SU-DHL-6 (cell line): ENCODE measurements around the gene PPP2R2D.

Experiments used
- H2AFZ ChIP-seq: fragments of 200-600 bp; sonication (generic); 2 replicates; pipeline ENCODE4 v1.6.1; 2014; ENCODE audit warnings: low read depth, mild to moderate bottlenecking, moderate library complexity, mixed read lengths, antibody characterized with exemption, low read length; ENCODE audit not compliant: severe bottlenecking
- H3F3A ChIP-seq: fragments of 200-600 bp; shearing (Covaris generic); 2 replicates; pipeline ENCODE4 v1.6.0; 2016; ENCODE audit warnings: antibody characterized with exemption, mild to moderate bottlenecking; ENCODE audit not compliant: insufficient read depth
- H3K27ac ChIP-seq: fragments of 200-600 bp; sonication (generic); 2 replicates; pipeline ENCODE4 v1.5.1; 2016; ENCODE audit warnings: low read depth, mild to moderate bottlenecking, low read length, moderate library complexity, mixed read lengths
- H3K27me3 ChIP-seq: fragments of 200-600 bp; sonication (generic), shearing (Covaris generic); 2 replicates; pipeline ENCODE4 v1.6.0; 2014; ENCODE audit warnings: mild to moderate bottlenecking, low read length
- H3K36me3 ChIP-seq: fragments of 200-600 bp; sonication (generic); 2 replicates; pipeline ENCODE4 v1.6.1; 2014; ENCODE audit warnings: mild to moderate bottlenecking, low read length, mixed read lengths
- H3K4me2 ChIP-seq: fragments of 300-600, 200-600 bp; shearing (Covaris generic), sonication (generic); 2 replicates; pipeline ENCODE4 v1.6.0; 2014; ENCODE audit warnings: low read length, low read depth, mild to moderate bottlenecking; ENCODE audit not compliant: poor library complexity, severe bottlenecking
- H3K4me3 ChIP-seq: fragments of 200-600 bp; sonication (generic); 2 replicates; pipeline ENCODE4 v1.5.1; 2014; ENCODE audit warnings: antibody characterized with exemption, low read length, mild to moderate bottlenecking, mixed read lengths; ENCODE audit not compliant: insufficient read depth, poor library complexity, severe bottlenecking
- H3K79me2 ChIP-seq: fragments of 200-600 bp; sonication (generic); 2 replicates; pipeline ENCODE4 v1.6.1; 2014; ENCODE audit warnings: mild to moderate bottlenecking, low read length, moderate library complexity; ENCODE audit not compliant: insufficient read depth
- H3K9ac ChIP-seq: fragments of 200-600 bp; sonication (generic); 2 replicates; pipeline ENCODE4 v1.7.0; 2014; ENCODE audit warnings: mild to moderate bottlenecking, low read length
- H3K9me2 ChIP-seq: fragments of 200-600 bp; sonication (generic); replicated peaks from 2 replicates; pipeline ENCODE4 v1.6.1; 2014; ENCODE audit warnings: low read length; ENCODE audit not compliant: insufficient read depth
- H3K9me3 ChIP-seq: fragments of 200-600 bp; sonication (generic); 2 replicates; pipeline ENCODE4 v1.6.1; 2014; ENCODE audit warnings: low read length, mixed read lengths; ENCODE audit not compliant: insufficient read depth
- H4K20me1 ChIP-seq: fragments of 200-600 bp; sonication (generic); 2 replicates; pipeline ENCODE4 v1.6.1; 2014; ENCODE audit warnings: low read depth, mild to moderate bottlenecking, antibody characterized with exemption, low read length, moderate library complexity, mixed read lengths
- EZH2phosphoT487 ChIP-seq: fragments of 200-600 bp; sonication (generic), shearing (Covaris generic); conservative IDR thresholded peaks from 2 replicates; pipeline ENCODE4 v1.6.1; 2018; ENCODE audit warnings: mild to moderate bottlenecking, antibody characterized with exemption, low read length, moderate library complexity, mixed read lengths
- TF ChIP-seq, protein P1 (sequence below): fragments of 200-600 bp; sonication (generic); IDR thresholded peaks from one replicate; pipeline ENCODE4 v1.5.1; 2017; ENCODE audit warnings: antibody characterized with exemption, mild to moderate bottlenecking, low read length, moderate library complexity; ENCODE audit not compliant: insufficient read depth, poor library complexity, severe bottlenecking

Gene PPP2R2D

DNA sequence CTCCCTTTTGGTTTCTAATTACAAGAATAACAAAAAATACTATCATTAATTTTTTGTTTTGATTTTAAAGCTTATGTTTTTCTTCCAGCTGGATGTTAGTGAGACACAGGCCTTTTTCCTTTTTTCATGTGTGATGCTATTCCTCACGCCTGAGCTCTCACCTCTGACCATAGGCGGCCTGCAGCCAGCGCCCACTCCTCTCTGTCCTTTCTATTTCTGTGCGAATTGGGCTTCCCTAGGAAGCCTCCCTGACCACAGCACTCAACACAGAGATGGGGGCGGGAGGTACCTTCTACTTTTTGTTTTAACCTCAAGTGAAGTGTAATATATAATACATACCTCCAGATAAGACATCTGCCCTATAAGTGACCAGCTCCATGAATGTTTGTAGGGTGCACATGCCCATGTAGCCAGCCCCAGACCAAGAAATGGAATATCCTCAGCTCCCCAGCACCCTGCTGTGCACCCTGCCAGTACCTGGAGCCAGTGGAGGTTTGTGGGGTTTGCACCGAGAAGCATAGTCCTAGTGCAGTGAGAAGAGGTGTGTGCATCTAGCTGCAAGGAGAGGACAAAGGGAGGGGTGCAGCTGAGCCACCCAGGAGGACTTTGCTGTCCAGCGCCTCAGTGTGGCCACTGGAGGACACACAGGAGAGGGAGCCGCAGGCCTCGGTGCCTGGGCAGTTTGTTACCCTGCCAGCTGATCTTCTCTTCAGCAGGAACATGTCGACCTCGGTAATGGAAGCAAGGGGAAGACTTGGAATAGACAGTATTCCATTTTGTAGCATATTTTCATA, 42.4 kb downstream of the PPP2R2D start:
- Histone ChIP-seq H3K4me3 (no peak overlapping the region), H3K9me3 (no peaks in the 10 kb centered on the region), H3K9ac (no peak overlapping the region), H3K4me2 (no peak overlapping the region), H3K9me2 (no peaks in the 10 kb centered on the region), H3K27me3 (no peaks in the 10 kb centered on the region), H3K36me3 (peaks cover 17% of the 10 kb centered on the region; the same call in 1 of the 2 replicates), H3K79me2 (no peaks in the 10 kb centered on the region), H4K20me1 (no peaks in the 10 kb centered on the region), H2AFZ (no peak overlapping the region), H3F3A (no peaks in the 10 kb centered on the region), H3K27ac (no peak overlapping the region)
- TF ChIP-seq EZH2phosphoT487, result no peak
- TF ChIP-seq, protein P1, sequence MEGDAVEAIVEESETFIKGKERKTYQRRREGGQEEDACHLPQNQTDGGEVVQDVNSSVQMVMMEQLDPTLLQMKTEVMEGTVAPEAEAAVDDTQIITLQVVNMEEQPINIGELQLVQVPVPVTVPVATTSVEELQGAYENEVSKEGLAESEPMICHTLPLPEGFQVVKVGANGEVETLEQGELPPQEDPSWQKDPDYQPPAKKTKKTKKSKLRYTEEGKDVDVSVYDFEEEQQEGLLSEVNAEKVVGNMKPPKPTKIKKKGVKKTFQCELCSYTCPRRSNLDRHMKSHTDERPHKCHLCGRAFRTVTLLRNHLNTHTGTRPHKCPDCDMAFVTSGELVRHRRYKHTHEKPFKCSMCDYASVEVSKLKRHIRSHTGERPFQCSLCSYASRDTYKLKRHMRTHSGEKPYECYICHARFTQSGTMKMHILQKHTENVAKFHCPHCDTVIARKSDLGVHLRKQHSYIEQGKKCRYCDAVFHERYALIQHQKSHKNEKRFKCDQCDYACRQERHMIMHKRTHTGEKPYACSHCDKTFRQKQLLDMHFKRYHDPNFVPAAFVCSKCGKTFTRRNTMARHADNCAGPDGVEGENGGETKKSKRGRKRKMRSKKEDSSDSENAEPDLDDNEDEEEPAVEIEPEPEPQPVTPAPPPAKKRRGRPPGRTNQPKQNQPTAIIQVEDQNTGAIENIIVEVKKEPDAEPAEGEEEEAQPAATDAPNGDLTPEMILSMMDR, result no peak

DNA sequence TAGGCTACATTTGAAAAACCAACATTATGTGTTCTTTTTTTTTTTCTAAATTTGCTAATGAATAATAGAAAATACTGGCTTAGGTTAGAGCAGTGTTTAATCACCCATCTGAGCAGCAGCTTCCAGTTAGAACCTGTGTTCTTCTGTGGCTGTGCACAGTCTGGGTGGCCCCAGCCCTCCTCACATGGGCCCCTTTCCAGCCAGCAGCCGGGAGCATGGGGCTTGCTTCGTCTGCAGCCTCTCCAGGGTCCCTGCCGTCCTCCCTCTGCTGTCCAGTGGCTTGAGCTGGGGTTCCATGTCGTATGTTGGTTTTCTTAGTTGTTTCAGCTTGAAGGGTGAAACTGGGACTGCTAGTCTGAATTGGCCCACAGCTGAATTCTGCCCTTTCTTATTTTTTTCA, 43.6 kb downstream of the PPP2R2D start:
- H3K27me3 ChIP-seq, result no peaks in the 10 kb centered on the region
- H3K27ac ChIP-seq, result no peak overlapping the region
- no peak for TF ChIP-seq EZH2phosphoT487
- TF ChIP-seq, protein P1, result no peak
- H2AFZ ChIP-seq, result no peak overlapping the region
- no peak overlapping the region for H3K4me3 ChIP-seq
- no peaks in the 10 kb centered on the region for H3F3A ChIP-seq
- no peaks in the 10 kb centered on the region for H3K9me2 ChIP-seq
- no peak overlapping the region for H3K9ac ChIP-seq
- H3K9me3 ChIP-seq, result no peaks in the 10 kb centered on the region
- no peak overlapping the region for H3K4me2 ChIP-seq
- H3K36me3 ChIP-seq, result peaks cover 19% of the 10 kb centered on the region; the same call in 1 of the 2 replicates
- no peaks in the 10 kb centered on the region for H4K20me1 ChIP-seq
- H3K79me2 ChIP-seq, result no peaks in the 10 kb centered on the region

DNA sequence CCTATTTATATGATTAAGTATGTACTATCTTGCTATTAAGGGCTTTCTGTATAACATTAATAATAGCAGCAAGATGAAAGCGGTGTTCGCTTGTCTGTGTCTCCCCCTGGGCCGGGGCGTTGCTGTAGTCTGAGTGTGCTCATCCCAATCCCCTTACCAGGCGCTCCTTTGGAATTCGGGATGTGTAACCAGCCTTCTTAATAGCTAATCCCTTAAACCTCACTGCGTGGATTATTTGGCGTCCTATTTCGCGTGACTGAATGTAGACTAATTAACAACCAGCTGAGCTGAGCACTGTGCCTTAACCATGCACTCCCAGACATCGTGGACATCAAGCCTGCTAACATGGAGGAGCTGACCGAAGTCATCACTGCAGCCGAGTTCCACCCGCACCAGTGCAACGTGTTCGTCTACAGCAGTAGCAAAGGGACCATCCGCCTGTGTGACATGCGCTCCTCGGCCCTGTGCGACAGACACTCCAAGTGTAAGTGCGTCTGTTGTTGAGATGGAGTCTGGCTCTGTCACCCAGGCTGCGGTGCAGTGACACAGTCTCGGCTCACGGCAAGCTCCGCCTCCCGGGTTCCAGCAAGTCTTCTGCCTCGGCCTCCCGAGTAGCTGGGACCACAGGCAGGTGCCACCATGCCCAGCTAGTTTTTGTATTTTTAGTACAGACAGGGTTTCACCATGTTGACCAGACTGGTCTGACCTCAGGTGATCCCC, 44.3 kb downstream of the PPP2R2D start:
- TF ChIP-seq EZH2phosphoT487, result no peak
- TF ChIP-seq, protein P1, result no peak
- H3K4me2 ChIP-seq, result no peak overlapping the region
- no peak overlapping the region for H3K4me3 ChIP-seq
- H3K79me2 ChIP-seq, result no peaks in the 10 kb centered on the region
- no peak overlapping the region for H3K9ac ChIP-seq
- no peak overlapping the region for H2AFZ ChIP-seq
- no peaks in the 10 kb centered on the region for H3K9me3 ChIP-seq
- H3K36me3 ChIP-seq, result peaks cover 17% of the 10 kb centered on the region; the same call in 1 of the 2 replicates
- no peaks in the 10 kb centered on the region for H3F3A ChIP-seq
- no peaks in the 10 kb centered on the region for H3K27me3 ChIP-seq
- H4K20me1 ChIP-seq, result no peaks in the 10 kb centered on the region
- H3K27ac ChIP-seq, result no peak overlapping the region
- H3K9me2 ChIP-seq, result no peaks in the 10 kb centered on the region
